AG09319 (cell line): Measurements from ENCODE around the gene JAML.

ENCODE experiments used
- DNase-seq: peaks from one replicate; pipeline ENCODE4 v3.0.0-alpha.2; 2010; ENCODE audit warnings: low read depth; ENCODE audit errors: extremely low read depth
- TF ChIP-seq, protein P1 (sequence below): IDR thresholded peaks from 2 replicates; pipeline ENCODE4 v1.5.1; 2011; ENCODE audit warnings: low read depth, mild to moderate bottlenecking, inconsistent platforms, low read length, moderate library complexity

The JAML gene

DNA sequence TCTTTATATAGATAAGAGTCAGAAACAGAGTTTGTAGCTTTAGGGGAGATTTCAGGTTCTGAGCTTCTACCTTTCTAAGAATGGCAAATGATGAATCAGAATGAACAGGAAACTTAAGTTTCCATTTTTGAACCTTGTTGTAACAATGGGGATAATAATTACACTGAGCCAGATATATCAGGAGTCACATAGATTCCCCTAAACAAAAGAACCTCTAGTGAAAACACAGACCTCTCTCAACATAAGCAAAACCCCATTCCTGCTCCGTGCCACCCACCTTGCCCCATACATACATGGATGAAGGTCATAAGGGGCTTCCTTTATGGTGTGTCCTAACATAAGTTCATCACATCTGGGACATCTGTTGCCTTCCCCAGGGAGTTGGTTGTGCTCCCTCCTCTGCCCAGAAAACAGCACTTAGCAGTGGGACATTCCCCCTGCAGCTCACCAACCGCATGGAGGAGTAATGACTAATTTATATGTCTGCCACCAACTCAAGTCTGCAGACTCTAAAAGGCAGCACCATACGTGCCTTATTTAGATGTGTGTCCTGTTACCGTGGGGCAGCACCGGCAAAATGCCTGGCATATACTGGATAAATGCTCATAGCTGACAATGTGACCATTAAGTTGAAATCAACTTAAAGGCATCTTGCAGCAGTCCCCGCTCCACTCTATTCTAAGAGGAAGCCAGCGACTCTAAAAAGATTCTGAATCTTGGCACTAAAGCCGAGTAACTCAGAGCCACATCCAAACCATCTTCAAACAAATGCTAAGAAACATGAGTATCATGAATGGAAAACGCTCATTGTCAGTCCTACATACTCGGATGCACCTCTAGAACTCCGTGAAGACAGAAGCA, 8.0 kb downstream of the JAML start:
- TF ChIP-seq, protein P1, sequence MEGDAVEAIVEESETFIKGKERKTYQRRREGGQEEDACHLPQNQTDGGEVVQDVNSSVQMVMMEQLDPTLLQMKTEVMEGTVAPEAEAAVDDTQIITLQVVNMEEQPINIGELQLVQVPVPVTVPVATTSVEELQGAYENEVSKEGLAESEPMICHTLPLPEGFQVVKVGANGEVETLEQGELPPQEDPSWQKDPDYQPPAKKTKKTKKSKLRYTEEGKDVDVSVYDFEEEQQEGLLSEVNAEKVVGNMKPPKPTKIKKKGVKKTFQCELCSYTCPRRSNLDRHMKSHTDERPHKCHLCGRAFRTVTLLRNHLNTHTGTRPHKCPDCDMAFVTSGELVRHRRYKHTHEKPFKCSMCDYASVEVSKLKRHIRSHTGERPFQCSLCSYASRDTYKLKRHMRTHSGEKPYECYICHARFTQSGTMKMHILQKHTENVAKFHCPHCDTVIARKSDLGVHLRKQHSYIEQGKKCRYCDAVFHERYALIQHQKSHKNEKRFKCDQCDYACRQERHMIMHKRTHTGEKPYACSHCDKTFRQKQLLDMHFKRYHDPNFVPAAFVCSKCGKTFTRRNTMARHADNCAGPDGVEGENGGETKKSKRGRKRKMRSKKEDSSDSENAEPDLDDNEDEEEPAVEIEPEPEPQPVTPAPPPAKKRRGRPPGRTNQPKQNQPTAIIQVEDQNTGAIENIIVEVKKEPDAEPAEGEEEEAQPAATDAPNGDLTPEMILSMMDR = no peak
- DNase-seq = no peak

GRCh38 chr11:118215765-118216164, 9.0 kb downstream of the JAML start:
- no peak for DNase-seq
- TF ChIP-seq, protein P1 = no peak

- DNase-seq = no peak
- TF ChIP-seq, protein P1 = no peak
Measured at GRCh38 chr11:118215262-118215661, 9.5 kb downstream of the JAML start.

DNA sequence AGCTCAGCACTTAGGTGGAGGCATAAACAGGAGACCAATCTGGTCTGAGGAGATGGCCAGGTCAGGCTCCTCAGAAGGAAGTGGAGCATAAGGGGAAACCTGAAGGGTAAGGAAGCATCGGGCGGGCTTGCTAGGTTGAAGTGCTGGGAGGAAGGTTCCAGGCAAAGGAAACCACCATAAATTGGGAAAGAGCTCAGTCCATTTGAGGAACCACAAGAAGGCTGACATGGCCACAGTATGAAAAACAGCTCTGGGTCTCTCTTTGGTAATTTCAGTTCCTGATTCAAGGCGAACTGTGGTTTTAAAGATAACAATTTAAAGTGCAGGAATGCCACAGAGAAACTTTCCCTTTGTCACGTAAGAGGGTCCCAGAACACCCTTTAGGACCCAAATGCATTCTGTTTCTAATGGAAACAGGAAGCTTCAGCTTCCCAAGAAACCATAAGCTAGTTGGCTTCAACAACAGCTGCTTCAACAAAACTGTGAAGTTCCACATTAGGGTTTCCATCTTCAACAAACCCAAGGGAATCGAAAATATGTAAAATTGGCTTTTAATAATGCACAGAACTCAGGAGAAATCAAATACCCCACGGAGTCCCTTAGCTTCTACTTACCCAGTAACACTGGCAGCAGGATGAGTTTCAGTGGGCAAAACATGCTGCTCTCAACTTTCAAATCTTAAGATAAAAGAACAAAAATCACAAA, 10.4 kb downstream of the JAML start:
- TF ChIP-seq, protein P1 = no peak
- DNase-seq = no peak

GRCh38 chr11:118213781-118214180, 11.0 kb downstream of the JAML start:
- DNase-seq = no peak
- TF ChIP-seq, protein P1 = no peak

DNA sequence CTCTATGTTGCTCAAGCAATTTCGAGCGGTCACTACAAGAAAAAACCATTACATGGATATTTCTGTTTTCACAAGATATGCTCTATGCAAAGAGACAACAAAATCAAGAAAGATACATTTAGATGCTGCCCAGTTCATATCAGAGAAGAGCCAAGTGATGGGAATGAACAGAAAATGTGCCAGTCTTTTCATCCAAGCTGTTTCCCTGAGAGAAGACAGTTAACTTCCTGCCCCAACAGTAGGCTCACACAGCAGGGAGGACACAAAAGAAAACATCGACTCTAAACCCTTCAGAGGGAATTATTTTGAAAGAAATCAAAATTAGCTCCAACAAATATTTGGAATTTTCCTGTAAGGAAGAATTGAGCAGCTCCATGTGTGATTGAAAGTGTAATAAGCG, 11.6 kb downstream of the JAML start:
- TF ChIP-seq, protein P1 = no peak
- no peak for DNase-seq

GRCh38 chr11:118212781-118213191, 12.0 kb downstream of the JAML start:
- DNase-seq = no peak

More at GRCh38 chr11:118212781-118213191, 12.0 kb downstream of the JAML start:
- TF ChIP-seq, protein P1 = no peak
